ENCODE data around the gene SNF8. TPM values are rescaled to one million over a fixed set of nuclear protein-coding genes. Genes with fewer than 3 reads are reported as not detected.

SNF8 gene
- total RNA-seq, 1 experiment from 2014 or later, result 371 TPM

DNA sequence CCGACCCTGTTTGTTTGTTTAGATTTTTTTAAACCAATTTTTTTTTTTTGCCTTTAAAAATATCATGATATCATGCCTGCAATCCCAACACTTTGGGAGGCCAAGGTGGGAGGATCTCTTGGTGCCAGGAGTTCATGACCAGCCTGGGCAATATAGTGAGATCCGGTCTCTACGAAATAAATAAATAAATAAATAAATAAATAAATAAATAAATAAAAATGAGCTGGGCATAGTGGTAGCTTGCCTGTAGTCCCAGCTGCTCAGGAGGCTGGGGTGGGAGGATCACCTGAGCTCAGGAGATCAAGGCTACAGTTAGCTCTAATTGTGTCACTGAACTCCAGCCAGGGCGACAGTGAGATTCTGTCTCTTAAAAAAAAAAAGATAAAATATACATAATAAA, 44.5 kb upstream of the SNF8 start:
- Histone ChIP-seq H3K27ac (ENCODE audit: low read length) (no peak overlapping the region), H3K4me3 (ENCODE audit: low read depth in 2 of 2, low read length in 2 of 2) (no peak overlapping the region), H3K4me1 (ENCODE audit: control insufficient read depth, insufficient read depth, low read length) (peaks cover 27% of the 10 kb centered on the region), H3K27me3 (ENCODE audit: control insufficient read depth, insufficient read depth, low read length) (no peaks in the 10 kb centered on the region), H3K36me3 (ENCODE audit: control insufficient read depth, insufficient read depth, low read length) (no peaks in the 10 kb centered on the region), H3K9me3 (ENCODE audit: control insufficient read depth, insufficient read depth, low read depth, low read length) (no peaks in the 10 kb centered on the region)
- TF ChIP-seq TCF7L2 (IDR thresholded peaks at IDR 0.05; ENCODE audit: low read depth, low read length) (no peak), CTCF (IDR thresholded peaks at IDR 0.05) (no peak), SIN3A (IDR thresholded peaks at IDR 0.05; ENCODE audit: borderline replicate concordance, insufficient read depth, low read depth, low read length) (no peak), POLR2AphosphoS5 (IDR thresholded peaks at IDR 0.05; ENCODE audit: low read depth, low read length) (no peak)
- TF ChIP-seq, protein P1, sequence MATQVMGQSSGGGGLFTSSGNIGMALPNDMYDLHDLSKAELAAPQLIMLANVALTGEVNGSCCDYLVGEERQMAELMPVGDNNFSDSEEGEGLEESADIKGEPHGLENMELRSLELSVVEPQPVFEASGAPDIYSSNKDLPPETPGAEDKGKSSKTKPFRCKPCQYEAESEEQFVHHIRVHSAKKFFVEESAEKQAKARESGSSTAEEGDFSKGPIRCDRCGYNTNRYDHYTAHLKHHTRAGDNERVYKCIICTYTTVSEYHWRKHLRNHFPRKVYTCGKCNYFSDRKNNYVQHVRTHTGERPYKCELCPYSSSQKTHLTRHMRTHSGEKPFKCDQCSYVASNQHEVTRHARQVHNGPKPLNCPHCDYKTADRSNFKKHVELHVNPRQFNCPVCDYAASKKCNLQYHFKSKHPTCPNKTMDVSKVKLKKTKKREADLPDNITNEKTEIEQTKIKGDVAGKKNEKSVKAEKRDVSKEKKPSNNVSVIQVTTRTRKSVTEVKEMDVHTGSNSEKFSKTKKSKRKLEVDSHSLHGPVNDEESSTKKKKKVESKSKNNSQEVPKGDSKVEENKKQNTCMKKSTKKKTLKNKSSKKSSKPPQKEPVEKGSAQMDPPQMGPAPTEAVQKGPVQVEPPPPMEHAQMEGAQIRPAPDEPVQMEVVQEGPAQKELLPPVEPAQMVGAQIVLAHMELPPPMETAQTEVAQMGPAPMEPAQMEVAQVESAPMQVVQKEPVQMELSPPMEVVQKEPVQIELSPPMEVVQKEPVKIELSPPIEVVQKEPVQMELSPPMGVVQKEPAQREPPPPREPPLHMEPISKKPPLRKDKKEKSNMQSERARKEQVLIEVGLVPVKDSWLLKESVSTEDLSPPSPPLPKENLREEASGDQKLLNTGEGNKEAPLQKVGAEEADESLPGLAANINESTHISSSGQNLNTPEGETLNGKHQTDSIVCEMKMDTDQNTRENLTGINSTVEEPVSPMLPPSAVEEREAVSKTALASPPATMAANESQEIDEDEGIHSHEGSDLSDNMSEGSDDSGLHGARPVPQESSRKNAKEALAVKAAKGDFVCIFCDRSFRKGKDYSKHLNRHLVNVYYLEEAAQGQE (IDR thresholded peaks at IDR 0.05; ENCODE audit: insufficient read depth in 1 of 2, low read depth in 2 of 2, low read length in 1 of 2), result no peak
- BruUV-seq (replicated peaks), result no TSS peak
- intact Hi-C loops (cut with micrococcal nuclease; ENCODE audit: unreplicated experiment) (no loop called here), in situ Hi-C loops (cut with HindIII; ENCODE audit: low pct_unique_long_range_greater_than_20kb, low sequenced_read_pairs) (no loop called here)
- ChIA-PET CTCF (no interaction called here), POLR2A (interaction anchor here (0.6 to 0.7 kb wide), 2 partner anchors 17 to 61 kb away, joined by 4 to 5 read pairs; no protein-coding TSS in a partner anchor)
- no peak for ATAC-seq
- DNase-seq (ENCODE audit: low read depth, low spot score), result no peak

- H3K27me3 ChIP-seq (ENCODE audit: control insufficient read depth, insufficient read depth, low read length), result no peaks in the 10 kb centered on the region
- intact Hi-C loops (cut with micrococcal nuclease; ENCODE audit: unreplicated experiment), result no loop called here
- no peaks in the 10 kb centered on the region for H3K36me3 ChIP-seq (ENCODE audit: control insufficient read depth, insufficient read depth, low read length)
- H3K9me3 ChIP-seq (ENCODE audit: control insufficient read depth, insufficient read depth, low read depth, low read length), result no peaks in the 10 kb centered on the region
- no peak overlapping the region for H3K4me3 ChIP-seq (ENCODE audit: low read depth in 2 of 2, low read length in 2 of 2)
- POLR2A ChIA-PET, result interaction anchor here (0.6 to 0.7 kb wide), 3 partner anchors 32 to 1223 kb away, joined by 3 to 12 read pairs (median 4); no protein-coding TSS in a partner anchor
- ATAC-seq (peak; percentile 17; the same call in 1 of the 2 replicates), DNase-seq (ENCODE audit: low read depth, low spot score) (no peak)
- peaks cover 10% of the 10 kb centered on the region for H3K4me1 ChIP-seq (ENCODE audit: control insufficient read depth, insufficient read depth, low read length)
- no peak overlapping the region for H3K27ac ChIP-seq (ENCODE audit: low read length)
- TF ChIP-seq, protein P1 (IDR thresholded peaks at IDR 0.05; ENCODE audit: insufficient read depth in 1 of 2, low read depth in 2 of 2, low read length in 1 of 2), result no peak
- TF ChIP-seq POLR2AphosphoS5 (IDR thresholded peaks at IDR 0.05; ENCODE audit: low read depth, low read length) (no peak), CTCF (IDR thresholded peaks at IDR 0.05) (no peak), TCF7L2 (IDR thresholded peaks at IDR 0.05; ENCODE audit: low read depth, low read length) (no peak), SIN3A (IDR thresholded peaks at IDR 0.05; ENCODE audit: borderline replicate concordance, insufficient read depth, low read depth, low read length) (no peak)
- no TSS peak for BruUV-seq (replicated peaks)
- in situ Hi-C loops (cut with HindIII; ENCODE audit: low pct_unique_long_range_greater_than_20kb, low sequenced_read_pairs), result no loop called here
- CTCF ChIA-PET, result interaction anchor here (0.6 kb wide), 1 partner anchor 26 kb away, joined by 3 read pairs; no protein-coding TSS in a partner anchor
These were observed 41.0 kb upstream of the SNF8 start for GRCh38 chr17:48985436-48986245.
